Stimulated activated CD8-positive, alpha-beta memory T cell treated with anti-CD3 and anti-CD28 coated beads, Interleukin-15, amount 100 ng/mL, for 48 hours (primary cell): Measurements from ENCODE around the gene TRIM49.
"Not testable (repeated sequence)": the region's sequence is repeated elsewhere in the genome, so short reads cannot be mapped to it uniquely, and the experiment has no call there.

Source experiments
- DNase-seq, 2 donors: peaks; one replicate each; pipeline ENCODE4 v3.0.0-alpha.2; 2020; ENCODE audit warnings: low read depth in 2 of 2

TRIM49 gene

GRCh38 chr11:89808475-89808874 is at the start of gene TRIM49:
Gene TRIM49, minus strand, starts transcription at chr11:89808575. Its CDS starts 4,106 bp downstream, at chr11:89804469.
- not testable (repeated sequence) for DNase-seq

- not testable (repeated sequence) for DNase-seq
Measured at GRCh38 chr11:89826694-89827093, 18.3 kb upstream of the TRIM49 start.

- DNase-seq: not testable (repeated sequence)
Measured at GRCh38 chr11:89820008-89820407, 11.6 kb upstream of the TRIM49 start.

- not testable (repeated sequence) for DNase-seq
Measured at GRCh38 chr11:89813535-89813934, 5.2 kb upstream of the TRIM49 start.

GRCh38 chr11:89787506-89788063 is 20.8 kb downstream of the TRIM49 start:
- DNase-seq: not testable (repeated sequence)

- not testable (repeated sequence) for DNase-seq
Measured at GRCh38 chr11:89785726-89786125, 22.6 kb downstream of the TRIM49 start.

- not testable (repeated sequence) for DNase-seq
Measured at GRCh38 chr11:89750822-89751221, 57.6 kb downstream of the TRIM49 start.
